Erythroblast (primary cell): ENCODE measurements around the gene S100A16.

Experiments used
- GATA1 ChIP-seq: IDR thresholded peaks from 2 replicates; pipeline ENCODE4 v1.6.1; 2011; ENCODE audit warnings: low read depth, mild to moderate bottlenecking, control low read depth, low read length, moderate library complexity
- POLR2A ChIP-seq: IDR thresholded peaks from 2 replicates; pipeline ENCODE4 v1.6.1; 2011; ENCODE audit warnings: mild to moderate bottlenecking, low read length

GRCh38 chr1:153616917-153617311 is 4.0 kb upstream of the S100A16 start:
- TF ChIP-seq POLR2A (no peak), GATA1 (no peak)
